ENCODE measurements around the gene KIF24.
"Not testable (repeated sequence)": the region's sequence is repeated elsewhere in the genome, so short reads cannot be mapped to it uniquely, and the experiment has no call there.

Gene KIF24

GRCh38 chr9:34362614-34363214 lies 33.6 kb upstream of the KIF24 start:
- no peak for DNase-seq (ENCODE audit: low spot score)
- no peak overlapping the region for H3K27ac ChIP-seq
- ChIA-PET CTCF (no interaction called here), POLR2A (ENCODE audit: low non-redundant PET) (no interaction called here)
- no peak for TF ChIP-seq CTCF (conservative IDR thresholded peaks at IDR 0.05; ENCODE audit: low read depth)

- DNase-seq (ENCODE audit: low spot score); H3K27ac ChIP-seq; CTCF ChIA-PET; POLR2A ChIA-PET (ENCODE audit: low non-redundant PET): not testable (repeated sequence)
Observed at GRCh38 chr9:34352957-34353356, 23.9 kb upstream of the KIF24 start.

- H3K27ac ChIP-seq; POLR2A ChIA-PET (ENCODE audit: low non-redundant PET); DNase-seq (ENCODE audit: low spot score); CTCF ChIA-PET: not testable (repeated sequence)
Observed at GRCh38 chr9:34352122-34352652, 23.1 kb upstream of the KIF24 start.

GRCh38 chr9:34349324-34349723 lies 20.3 kb upstream of the KIF24 start:
- no peak for TF ChIP-seq CTCF (conservative IDR thresholded peaks at IDR 0.05; ENCODE audit: low read depth)
- H3K27ac ChIP-seq, result no peak overlapping the region
- no peak for DNase-seq (ENCODE audit: low spot score)
- CTCF ChIA-PET, result interaction anchor here (0.6 kb wide), 1 partner anchor 91 kb away, joined by 6 read pairs; no protein-coding TSS in a partner anchor
- POLR2A ChIA-PET (ENCODE audit: low non-redundant PET), result no interaction called here

DNA sequence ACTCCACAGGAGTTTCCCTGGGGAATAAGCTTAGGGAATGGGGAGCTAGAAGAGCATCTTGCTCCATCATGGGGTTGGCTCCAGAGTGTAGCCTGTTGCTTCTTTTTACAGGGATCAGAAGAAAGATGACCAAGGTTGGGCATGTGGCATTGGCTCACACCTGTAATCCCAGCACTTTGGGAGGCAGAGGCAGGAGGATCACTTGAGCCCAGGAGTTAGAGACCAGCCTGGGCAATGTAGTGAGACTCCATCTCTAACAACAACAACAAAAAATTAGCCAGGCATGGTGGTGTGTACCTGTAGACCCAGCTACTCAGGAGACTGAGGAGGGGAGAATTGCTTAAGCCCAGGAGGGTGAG lies 18.7 kb upstream of the KIF24 start:
- ChIA-PET CTCF (interaction anchor here (0.7 to 1.0 kb wide), 2 partner anchors 56 to 829 kb away, joined by 4 to 7 read pairs; no protein-coding TSS in a partner anchor), POLR2A (ENCODE audit: low non-redundant PET) (no interaction called here)
- no peak for DNase-seq (ENCODE audit: low spot score)
- no peak overlapping the region for H3K27ac ChIP-seq
- TF ChIP-seq CTCF (conservative IDR thresholded peaks at IDR 0.05; ENCODE audit: low read depth), result no peak

DNA sequence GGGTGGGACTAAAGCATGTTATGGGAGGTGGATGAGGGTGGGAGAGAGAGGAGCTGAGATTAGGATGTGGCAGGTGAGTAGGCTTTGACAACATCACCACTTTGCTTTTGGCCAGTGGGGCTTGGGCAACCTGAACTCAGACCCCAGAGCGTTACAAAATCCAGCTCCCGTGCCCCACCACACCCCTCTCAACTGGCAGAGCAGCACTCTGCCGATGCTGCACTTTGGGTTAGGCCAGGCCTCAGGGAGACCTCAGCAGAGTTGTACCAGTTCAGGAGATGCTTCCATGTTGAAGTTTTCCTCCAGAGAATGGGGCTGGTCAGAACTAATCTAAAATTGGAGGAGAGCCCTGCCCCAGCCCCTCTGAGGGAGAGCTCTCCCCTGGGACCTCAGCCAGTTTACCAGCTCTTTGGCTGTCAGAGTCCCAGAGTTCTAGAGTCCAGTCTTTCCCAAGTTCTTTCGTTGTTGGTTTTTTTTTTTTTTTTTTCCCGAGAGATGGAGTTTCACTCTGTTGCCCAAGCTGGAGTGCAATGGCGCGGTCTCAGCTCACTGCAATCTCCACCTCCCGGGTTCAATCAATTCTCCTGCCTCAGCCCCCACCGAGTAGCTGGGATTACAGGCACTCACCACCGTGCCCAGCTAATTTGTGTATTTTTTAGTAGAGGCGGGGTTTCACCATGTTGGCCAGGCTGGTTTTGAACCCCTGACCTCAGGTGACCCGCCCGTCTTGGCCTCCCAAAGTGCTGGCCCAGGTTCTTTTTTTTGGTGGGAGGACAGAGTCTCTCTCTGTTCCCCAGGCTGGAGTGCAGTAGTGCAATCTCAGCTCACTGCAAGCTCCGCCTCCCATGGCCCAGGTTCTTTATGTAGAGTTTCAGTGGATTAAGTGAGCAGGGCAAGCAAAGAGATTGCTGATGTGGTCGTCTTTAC lies 18.1 kb upstream of the KIF24 start:
- no peak overlapping the region for H3K27ac ChIP-seq
- ChIA-PET POLR2A (ENCODE audit: low non-redundant PET) (no interaction called here), CTCF (interaction anchor here (0.6 to 1.0 kb wide), 4 partner anchors 57 to 829 kb away, joined by 3 to 7 read pairs (median 4); no protein-coding TSS in a partner anchor)
- no peak for DNase-seq (ENCODE audit: low spot score)
- no peak for TF ChIP-seq CTCF (conservative IDR thresholded peaks at IDR 0.05; ENCODE audit: low read depth)

- TF ChIP-seq CTCF (conservative IDR thresholded peaks at IDR 0.05; ENCODE audit: low read depth), result no peak
- CTCF ChIA-PET, result interaction anchor here (0.6 to 0.7 kb wide), 2 partner anchors 121 to 260 kb away, joined by 3 to 4 read pairs; no protein-coding TSS in a partner anchor
Observed at GRCh38 chr9:34343605-34344004, 14.5 kb upstream of the KIF24 start.

More at GRCh38 chr9:34343605-34344004, 14.5 kb upstream of the KIF24 start:
- POLR2A ChIA-PET (ENCODE audit: low non-redundant PET), result no interaction called here
- no peak overlapping the region for H3K27ac ChIP-seq
- no peak for DNase-seq (ENCODE audit: low spot score)

Measured in RWPE1 (cell line).